K562 (cell line): Measurements from ENCODE around the gene LRP3.

Experiments used
- CTCF ChIP-seq, 3 experiments: IDR thresholded peaks in 2 of 3; conservative IDR thresholded peaks in 1 of 3; 2 replicates each; pipeline ENCODE4 v1.5.1; 2011 to 2012; ENCODE audit warnings: low read length in 3 of 3, mild to moderate bottlenecking in 3 of 3, control low read depth in 2 of 3, improper control_type of control experiment in 1 of 3, inconsistent platforms in 1 of 3, low read depth in 1 of 3, mixed read lengths in 1 of 3, moderate library complexity in 1 of 3; ENCODE audit not compliant: insufficient read depth in 2 of 3
- EP300 ChIP-seq: IDR thresholded peaks from 2 replicates; pipeline ENCODE4 v1.6.1; 2012; ENCODE audit warnings: low read length, improper control_type of control experiment
- KAT7 ChIP-seq: sonication (generic); formaldehyde crosslinking; IDR thresholded peaks from 2 replicates; pipeline ENCODE4 v1.8.0; 2022; ENCODE audit warnings: missing genetic modification reagents, mild to moderate bottlenecking, borderline replicate concordance
- PBX2 ChIP-seq, 2 experiments: IDR thresholded peaks in 1 of 2; conservative IDR thresholded peaks in 1 of 2; 2 replicates each; pipeline ENCODE4 v1.6.1; 2016; ENCODE audit warnings: low read depth in 2 of 2, mild to moderate bottlenecking in 1 of 2, missing compliant biosample characterization in 1 of 2, missing genetic modification characterization in 1 of 2, moderate library complexity in 1 of 2
- PHF8 ChIP-seq: fragments of 200-600 bp; sonication (generic); IDR thresholded peaks from 2 replicates; pipeline ENCODE4 v1.6.1; 2012; ENCODE audit warnings: mixed run types, mild to moderate bottlenecking, inconsistent platforms, low read length, moderate library complexity, borderline replicate concordance
- SMARCA4 ChIP-seq: fragments of 450-650 bp; IDR thresholded peaks from 2 replicates; pipeline ENCODE4 v1.6.1; 2016
- SRSF1 ChIP-seq: fragments of 200-400 bp; formaldehyde crosslinking; IDR thresholded peaks from 2 replicates; pipeline ENCODE4 v1.6.1; 2017; ENCODE audit warnings: mild to moderate bottlenecking, low read depth, low read length, moderate library complexity
- ZBTB11 ChIP-seq, 3 experiments: fragments of 200-800 bp in 1 of 3; fragments of 250-450 bp in 1 of 3; fragments of 450-650 bp in 1 of 3; sonication (Bioruptor Pico) in 1 of 3; sonication (Bioruptor generic) in 1 of 3; formaldehyde crosslinking in 1 of 3; IDR thresholded peaks; 2 replicates each; pipeline versions ENCODE4 v1.6.1 to v1.8.0; 2016 to 2022; ENCODE audit warnings: mild to moderate bottlenecking in 2 of 3, missing genetic modification characterization in 2 of 3, missing compliant biosample characterization in 1 of 3, moderate library complexity in 1 of 3
- ZNF274 ChIP-seq: IDR thresholded peaks from 2 replicates; pipeline ENCODE4 v1.6.1; 2011; ENCODE audit warnings: low read depth, mild to moderate bottlenecking, low read length, moderate library complexity, borderline replicate concordance

DNA sequence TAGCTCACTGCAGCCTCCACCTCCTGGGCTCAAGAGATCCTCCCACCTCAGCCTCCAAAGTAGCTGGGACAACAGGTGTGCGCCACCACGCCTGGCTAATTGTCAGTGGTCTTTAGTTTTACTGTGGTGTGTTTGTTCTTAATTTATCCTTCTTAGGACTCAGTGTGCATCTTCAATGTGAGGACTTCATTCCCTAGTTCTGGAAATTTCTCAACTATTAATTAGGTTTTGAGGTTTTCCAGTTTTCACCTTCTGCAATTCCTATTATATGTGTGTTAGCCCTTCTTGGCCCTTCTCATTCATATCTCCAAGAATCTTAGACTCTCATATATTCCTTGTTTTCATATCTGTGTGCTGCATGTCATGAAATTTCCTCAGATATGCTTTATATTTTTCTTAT, 63.7 kb downstream of the LRP3 start:
- no peak for TF ChIP-seq PBX2 (CRISPR knock-in tag; IDR thresholded peaks at IDR 0.05; ENCODE audit: low read depth)
- TF ChIP-seq PBX2 (tag; conservative IDR thresholded peaks at IDR 0.05; ENCODE audit: low read depth), result no peak
- no peak for TF ChIP-seq EP300
- no peak for TF ChIP-seq ZBTB11 (CRISPR knock-in tag; IDR thresholded peaks at IDR 0.05)
- no peak for TF ChIP-seq KAT7 (CRISPR knock-in tag)
- no peak for TF ChIP-seq CTCF (IDR thresholded peaks at IDR 0.05 in 2 of 3, conservative IDR thresholded peaks at IDR 0.05 in 1 of 3; ENCODE audit: insufficient read depth in 2 of 3, low read depth in 1 of 3, low read length in 3 of 3)
- TF ChIP-seq SRSF1, result no peak
- TF ChIP-seq SMARCA4, result no peak
- no peak for TF ChIP-seq ZNF274
- no peak for TF ChIP-seq PHF8
